ENCODE data around the gene TRMT2A.

GRCh38 chr22:20140107-20140445 is 23.1 kb upstream of the TRMT2A start:
- TF ChIP-seq CTCF (IDR thresholded peaks at IDR 0.05; ENCODE audit: low read length) (no peak), EZH2 (IDR thresholded peaks at IDR 0.05; ENCODE audit: borderline replicate concordance, low read length) (no peak)

Data from OCI-LY1 (cell line).